ENCODE data around the gene CCNYL1.

Gene CCNYL1

GRCh38 chr2:207766041-207766551, 54.7 kb downstream of the CCNYL1 start:
- DNase-seq (ENCODE audit: low read depth, low spot score), result no peak

GRCh38 chr2:207766697-207767460, 55.4 kb downstream of the CCNYL1 start:
- no peak for DNase-seq (ENCODE audit: low read depth, low spot score)

- DNase-seq (ENCODE audit: low read depth, low spot score), result no peak
Observed at GRCh38 chr2:207767461-207768167, 56.2 kb downstream of the CCNYL1 start.

- no peak for DNase-seq (ENCODE audit: low read depth, low spot score)
Observed at GRCh38 chr2:207768168-207768865, 56.9 kb downstream of the CCNYL1 start.

GRCh38 chr2:207768866-207769596, 57.6 kb downstream of the CCNYL1 start:
- DNase-seq (ENCODE audit: low read depth, low spot score), result no peak

- DNase-seq (ENCODE audit: low read depth, low spot score), result no peak
Observed at GRCh38 chr2:207770602-207771404, 59.4 kb downstream of the CCNYL1 start.

GRCh38 chr2:207771421-207771820, 60.0 kb downstream of the CCNYL1 start:
- DNase-seq (ENCODE audit: low read depth, low spot score), result no peak

- no peak for DNase-seq (ENCODE audit: low read depth, low spot score)
Observed at GRCh38 chr2:207772081-207772843, 60.8 kb downstream of the CCNYL1 start.

GRCh38 chr2:207772844-207773205, 61.4 kb downstream of the CCNYL1 start:
- no peak for DNase-seq (ENCODE audit: low read depth, low spot score)

GRCh38 chr2:207775473-207775872, 64.0 kb downstream of the CCNYL1 start:
- no peak for DNase-seq (ENCODE audit: low read depth, low spot score)

GRCh38 chr2:207777124-207777523, 65.7 kb downstream of the CCNYL1 start:
- DNase-seq (ENCODE audit: low read depth, low spot score), result no peak

GRCh38 chr2:207778298-207778882, 67.0 kb downstream of the CCNYL1 start:
- no peak for DNase-seq (ENCODE audit: low read depth, low spot score)

GRCh38 chr2:207779523-207779922, 68.1 kb downstream of the CCNYL1 start:
- no peak for DNase-seq (ENCODE audit: low read depth, low spot score)

- no peak for DNase-seq (ENCODE audit: low read depth, low spot score)
Observed at GRCh38 chr2:207782238-207783030, 71.0 kb downstream of the CCNYL1 start.

- no peak for DNase-seq (ENCODE audit: low read depth, low spot score)
Observed at GRCh38 chr2:207783514-207783913, 72.1 kb downstream of the CCNYL1 start.

GRCh38 chr2:207784898-207785297, 73.5 kb downstream of the CCNYL1 start:
- no peak for DNase-seq (ENCODE audit: low read depth, low spot score)

GRCh38 chr2:207787017-207787416, 75.6 kb downstream of the CCNYL1 start:
- no peak for DNase-seq (ENCODE audit: low read depth, low spot score)

GRCh38 chr2:207787800-207788199, 76.4 kb downstream of the CCNYL1 start:
- DNase-seq (ENCODE audit: low read depth, low spot score), result no peak

- no peak for DNase-seq (ENCODE audit: low read depth, low spot score)
Observed at GRCh38 chr2:207790898-207791297, 79.5 kb downstream of the CCNYL1 start.
